OCI-LY3 (cell line): Measurements from ENCODE around the gene SRR.

ENCODE experiments used
- H2AFZ ChIP-seq: fragments of 200-600, 300-600 bp; shearing (Covaris generic); 2 replicates; pipeline ENCODE4 v1.6.0; 2014; ENCODE audit warnings: antibody characterized with exemption, low read depth, low read length
- H3K27ac ChIP-seq: fragments of 200-600, 300-600 bp; sonication (generic); 2 replicates; pipeline ENCODE4 v1.5.1; 2014; ENCODE audit warnings: mild to moderate bottlenecking, low read length, moderate library complexity, mixed read lengths
- H3K27me3 ChIP-seq: fragments of 200-600, 300-600 bp; sonication (generic); 2 replicates; pipeline ENCODE4 v1.6.1; 2014; ENCODE audit warnings: low read depth, low read length, mixed read lengths
- H3K36me3 ChIP-seq: fragments of 200-600, 300-600 bp; sonication (generic); replicated peaks from 2 replicates; pipeline ENCODE3; 2014; ENCODE audit warnings: low read depth, low read length, mixed read lengths
- H3K4me1 ChIP-seq: fragments of 300-600, 200-600 bp; sonication (generic); 2 replicates; pipeline ENCODE4 v1.6.1; 2014; ENCODE audit warnings: low read length, mixed read lengths
- H3K4me2 ChIP-seq: fragments of 200-600, 300-600 bp; sonication (generic); 2 replicates; pipeline ENCODE4 v1.6.1; 2014; ENCODE audit warnings: low read length, mixed read lengths
- H3K4me3 ChIP-seq: fragments of 300-600, 200-600 bp; sonication (generic); 2 replicates; pipeline ENCODE4 v1.5.1; 2014; ENCODE audit warnings: antibody characterized with exemption, mild to moderate bottlenecking, low read length, moderate library complexity
- H3K79me2 ChIP-seq: fragments of 300-600, 200-600 bp; shearing (Covaris generic); 2 replicates; pipeline ENCODE4 v1.6.1; 2014; ENCODE audit warnings: mild to moderate bottlenecking, low read length, mixed read lengths
- H3K9ac ChIP-seq: fragments of 300-600, 200-600 bp; shearing (Covaris generic); 2 replicates; pipeline ENCODE4 v1.6.0; 2014; ENCODE audit warnings: mild to moderate bottlenecking, low read length, moderate library complexity
- H3K9me3 ChIP-seq: fragments of 200-600, 300-600 bp; shearing (Covaris generic); 2 replicates; pipeline ENCODE4 v1.6.1; 2014; ENCODE audit warnings: low read length, mixed read lengths; ENCODE audit not compliant: insufficient read depth
- H4K20me1 ChIP-seq: fragments of 200-600, 300-600 bp; sonication (generic); 2 replicates; pipeline ENCODE4 v1.6.1; 2016; ENCODE audit warnings: low read length, mixed read lengths; ENCODE audit not compliant: insufficient read depth
- EZH2phosphoT487 ChIP-seq: fragments of 200-600 bp; shearing (Covaris generic); IDR thresholded peaks from 2 replicates; pipeline ENCODE4 v1.6.1; 2018; ENCODE audit warnings: antibody characterized with exemption, mixed run types, low read depth
- TF ChIP-seq, protein P1 (sequence below): fragments of 200-600, 300-600 bp; sonication (generic); IDR thresholded peaks from 2 replicates; pipeline ENCODE4 v1.5.1; 2014; ENCODE audit warnings: antibody characterized with exemption, low read length, low read depth

Gene SRR

DNA sequence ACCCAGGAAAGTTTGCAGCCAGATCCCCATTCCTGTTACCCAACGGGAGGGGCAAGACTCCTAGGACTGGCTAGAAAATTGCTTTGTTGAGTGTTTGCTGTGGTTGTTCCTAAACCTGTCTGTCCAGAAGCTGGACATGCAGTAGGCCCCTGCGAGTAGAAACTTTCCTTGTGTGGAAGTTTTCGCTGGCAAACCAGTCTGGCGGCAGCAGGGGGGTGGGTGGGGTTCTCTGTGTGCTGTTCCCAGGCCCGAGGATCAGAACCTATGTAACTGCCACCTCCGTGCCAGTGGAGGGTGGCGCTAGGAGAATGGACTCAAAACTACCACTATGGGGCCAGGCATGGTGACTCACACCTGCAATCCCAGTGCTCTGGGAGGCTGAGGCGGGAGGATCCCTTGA, 42.7 kb downstream of the SRR start:
- no peak overlapping the region for H3K4me3 ChIP-seq
- H3K9ac ChIP-seq: no peak overlapping the region
- no peak overlapping the region for H2AFZ ChIP-seq
- no peaks in the 10 kb centered on the region for H3K9me3 ChIP-seq
- no peaks in the 10 kb centered on the region for H3K79me2 ChIP-seq
- no peaks in the 10 kb centered on the region for H3K36me3 ChIP-seq
- TF ChIP-seq, protein P1, sequence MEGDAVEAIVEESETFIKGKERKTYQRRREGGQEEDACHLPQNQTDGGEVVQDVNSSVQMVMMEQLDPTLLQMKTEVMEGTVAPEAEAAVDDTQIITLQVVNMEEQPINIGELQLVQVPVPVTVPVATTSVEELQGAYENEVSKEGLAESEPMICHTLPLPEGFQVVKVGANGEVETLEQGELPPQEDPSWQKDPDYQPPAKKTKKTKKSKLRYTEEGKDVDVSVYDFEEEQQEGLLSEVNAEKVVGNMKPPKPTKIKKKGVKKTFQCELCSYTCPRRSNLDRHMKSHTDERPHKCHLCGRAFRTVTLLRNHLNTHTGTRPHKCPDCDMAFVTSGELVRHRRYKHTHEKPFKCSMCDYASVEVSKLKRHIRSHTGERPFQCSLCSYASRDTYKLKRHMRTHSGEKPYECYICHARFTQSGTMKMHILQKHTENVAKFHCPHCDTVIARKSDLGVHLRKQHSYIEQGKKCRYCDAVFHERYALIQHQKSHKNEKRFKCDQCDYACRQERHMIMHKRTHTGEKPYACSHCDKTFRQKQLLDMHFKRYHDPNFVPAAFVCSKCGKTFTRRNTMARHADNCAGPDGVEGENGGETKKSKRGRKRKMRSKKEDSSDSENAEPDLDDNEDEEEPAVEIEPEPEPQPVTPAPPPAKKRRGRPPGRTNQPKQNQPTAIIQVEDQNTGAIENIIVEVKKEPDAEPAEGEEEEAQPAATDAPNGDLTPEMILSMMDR: no peak
- TF ChIP-seq EZH2phosphoT487: no peak
- H4K20me1 ChIP-seq: no peaks in the 10 kb centered on the region
- no peaks in the 10 kb centered on the region for H3K4me1 ChIP-seq
- H3K27ac ChIP-seq: no peak overlapping the region
- H3K27me3 ChIP-seq: no peaks in the 10 kb centered on the region
- H3K4me2 ChIP-seq: no peak overlapping the region

DNA sequence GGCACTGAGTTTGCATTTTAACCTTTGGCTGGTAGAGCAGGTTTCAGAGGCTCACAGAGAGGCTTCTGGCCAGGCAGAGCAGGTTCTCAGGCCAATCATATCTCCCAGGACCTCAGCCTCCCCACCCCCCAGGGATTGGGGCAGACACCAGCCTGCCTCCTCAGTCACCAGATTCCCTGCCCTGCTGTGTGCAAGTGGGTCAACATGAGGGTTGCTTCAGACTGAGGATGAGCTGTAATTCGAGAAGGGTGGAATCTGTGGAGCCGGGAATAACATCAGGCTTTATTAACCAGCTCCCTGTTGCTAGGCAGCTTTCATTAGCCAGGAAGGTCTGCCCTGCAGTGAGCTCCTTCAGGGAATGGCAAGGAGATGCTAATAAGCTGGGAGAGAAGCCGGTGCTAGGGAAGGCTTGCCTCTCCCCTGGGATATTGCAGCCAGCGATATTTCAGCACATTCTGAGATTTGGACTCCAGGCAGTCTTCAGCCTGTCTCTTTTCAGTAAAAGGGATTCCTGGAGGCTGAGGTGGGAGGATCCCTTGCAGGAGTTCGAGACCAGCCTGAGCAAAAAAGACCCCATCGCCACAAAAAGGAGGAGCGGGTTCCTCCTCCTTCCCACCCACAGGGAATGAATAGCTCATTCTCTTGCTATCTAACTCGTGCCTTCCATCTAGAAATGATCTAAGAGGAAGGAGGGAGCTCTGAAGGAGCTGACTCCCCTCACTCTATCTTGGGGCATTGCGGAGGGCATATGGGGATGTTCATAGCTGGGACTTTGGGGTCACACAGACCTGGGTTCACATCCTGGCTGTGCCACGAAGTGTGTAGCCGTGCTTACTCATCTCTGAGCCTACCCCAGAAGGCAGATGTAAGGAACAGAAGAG, 44.3 kb downstream of the SRR start:
- H3K4me2 ChIP-seq: no peak overlapping the region
- no peak overlapping the region for H3K9ac ChIP-seq
- no peaks in the 10 kb centered on the region for H3K9me3 ChIP-seq
- H3K27me3 ChIP-seq: no peaks in the 10 kb centered on the region
- TF ChIP-seq, protein P1: no peak
- H3K4me3 ChIP-seq: no peak overlapping the region
- H2AFZ ChIP-seq: no peak overlapping the region
- no peaks in the 10 kb centered on the region for H3K79me2 ChIP-seq
- H3K36me3 ChIP-seq: no peaks in the 10 kb centered on the region
- H3K27ac ChIP-seq: no peak overlapping the region
- no peaks in the 10 kb centered on the region for H3K4me1 ChIP-seq
- no peaks in the 10 kb centered on the region for H4K20me1 ChIP-seq

DNA sequence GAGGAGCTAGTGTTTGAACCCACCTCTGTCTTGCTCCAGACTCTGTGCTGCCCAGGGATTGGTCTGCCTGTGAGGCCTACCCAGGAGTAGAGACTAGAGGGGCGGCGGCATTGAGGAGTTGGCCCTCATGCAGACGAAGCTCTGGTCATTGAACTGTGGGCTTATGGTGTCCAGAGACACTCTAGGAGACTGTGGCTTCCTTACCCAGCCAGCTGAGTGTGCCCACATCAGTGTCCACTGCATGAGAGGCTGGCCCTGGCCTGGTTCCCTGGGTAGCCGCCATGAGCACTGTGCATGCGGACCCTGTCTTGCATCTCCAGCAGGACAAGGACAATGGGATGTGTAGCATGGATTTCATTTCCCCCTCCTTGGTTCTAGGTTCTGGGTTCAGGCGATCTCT, 47.5 kb downstream of the SRR start:
- Histone ChIP-seq H4K20me1 (no peaks in the 10 kb centered on the region), H3K27me3 (no peaks in the 10 kb centered on the region), H3K79me2 (no peaks in the 10 kb centered on the region), H3K4me3 (no peak overlapping the region), H3K27ac (no peak overlapping the region), H3K9ac (no peak overlapping the region), H3K9me3 (no peaks in the 10 kb centered on the region), H3K36me3 (no peaks in the 10 kb centered on the region), H2AFZ (no peak overlapping the region), H3K4me2 (no peak overlapping the region), H3K4me1 (no peaks in the 10 kb centered on the region)
- TF ChIP-seq EZH2phosphoT487: no peak
- TF ChIP-seq, protein P1: no peak

DNA sequence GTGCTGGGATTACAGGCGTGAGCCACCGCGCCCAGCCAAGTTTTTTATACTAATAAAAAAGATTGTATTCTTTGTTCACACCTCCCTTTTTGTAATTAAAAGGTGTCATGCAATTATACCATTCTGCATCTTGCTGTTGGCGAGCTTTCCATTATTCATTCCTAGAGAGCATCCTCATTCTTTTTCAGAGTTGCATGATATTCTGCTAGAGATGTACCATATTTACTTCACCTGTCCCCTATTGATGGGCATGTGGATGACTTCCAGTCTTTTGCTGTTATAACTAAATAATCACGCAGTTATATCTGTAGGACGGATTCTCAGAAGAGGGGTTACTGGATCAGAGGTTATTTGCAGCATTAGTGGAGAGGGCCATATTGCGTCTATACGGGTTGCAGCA, 50.6 kb downstream of the SRR start:
- Histone ChIP-seq H3K4me3 (no peak overlapping the region), H3K9me3 (no peaks in the 10 kb centered on the region), H3K4me2 (no peak overlapping the region), H3K27me3 (no peaks in the 10 kb centered on the region), H2AFZ (no peak overlapping the region), H4K20me1 (no peaks in the 10 kb centered on the region), H3K27ac (no peak overlapping the region), H3K4me1 (no peaks in the 10 kb centered on the region), H3K9ac (no peak overlapping the region), H3K79me2 (no peaks in the 10 kb centered on the region), H3K36me3 (no peaks in the 10 kb centered on the region)
- TF ChIP-seq, protein P1: no peak
- TF ChIP-seq EZH2phosphoT487: no peak
